IMR-90 (cell line): Measurements from ENCODE around the gene UGT1A10. TPM values are rescaled to one million over a fixed set of nuclear protein-coding genes. Genes with fewer than 3 reads are reported as not detected.

Experiments
- ATAC-seq: fragments of 200-7000 bp; cut with Tn5 transposase; 2 replicates; pipeline ENCODE4 v1.9.1; 2020; ENCODE audit warnings: low read depth, mild to moderate bottlenecking, moderate library complexity
- BruUV-seq: library from RNA; stranded (reverse); fragments of 400-500 nt; replicated peaks from 2 replicates; lab custom pipeline; 2021; lab: Mats Ljungman, UMichigan
- CTCF ChIA-PET: fragments of 300-600 bp; formaldehyde crosslinking; extraction: SDS; loops from one replicate; lab custom pipeline; 2021; ENCODE audit warnings: antibody characterized with exemption; lab: Yijun Ruan, JAX
- POLR2A ChIA-PET: fragments of 300-600 bp; sonication (Branson Sonifier 250); formaldehyde crosslinking; loops from one replicate; lab custom pipeline; 2022; ENCODE audit warnings: antibody characterized with exemption; ENCODE audit not compliant: unreplicated experiment; lab: Charles Lee
- DNase-seq: peaks from one replicate; pipeline ENCODE4 v3.0.0; 2013
- H2AFZ ChIP-seq: replicated peaks from 2 replicates; pipeline ENCODE3; 2013; ENCODE audit warnings: low read length, mild to moderate bottlenecking; ENCODE audit not compliant: poor library complexity
- H2AK5ac ChIP-seq: 2 replicates; pipeline ENCODE4 v1.6.1; 2013; ENCODE audit warnings: low read depth, low read length, inconsistent platforms
- H2AK9ac ChIP-seq: replicated peaks from 2 replicates; pipeline ENCODE3; 2013; ENCODE audit warnings: mild to moderate bottlenecking, low read depth, low read length, moderate library complexity; ENCODE audit not compliant: poor library complexity
- H2BK120ac ChIP-seq: 2 replicates; pipeline ENCODE4 v1.6.1; 2013; ENCODE audit warnings: low read depth, low read length, inconsistent platforms
- H2BK15ac ChIP-seq: 3 replicates; pipeline ENCODE4 v1.6.1; 2013; ENCODE audit warnings: low read depth, low read length, inconsistent platforms
- H2BK20ac ChIP-seq: 2 replicates; pipeline ENCODE4 v1.6.1; 2013; ENCODE audit warnings: low read depth, mild to moderate bottlenecking, inconsistent platforms, low read length, moderate library complexity
- H2BK5ac ChIP-seq: 2 replicates; pipeline ENCODE4 v1.6.1; 2013; ENCODE audit warnings: mild to moderate bottlenecking, low read depth, low read length, inconsistent platforms; ENCODE audit not compliant: poor library complexity, severe bottlenecking
- H3K14ac ChIP-seq: replicated peaks from 2 replicates; pipeline ENCODE4 v1.6.1; 2013; ENCODE audit warnings: low read depth, low read length, inconsistent platforms
- H3K18ac ChIP-seq: 2 replicates; pipeline ENCODE4 v1.6.1; 2013; ENCODE audit warnings: low read depth, low read length, control low read depth
- H3K23ac ChIP-seq: 2 replicates; pipeline ENCODE4 v1.6.1; 2013; ENCODE audit warnings: low read depth, low read length, inconsistent platforms
- H3K27ac ChIP-seq: 2 replicates; pipeline ENCODE4 v1.5.1; 2013; ENCODE audit warnings: mild to moderate bottlenecking, control low read depth, low read length; ENCODE audit not compliant: insufficient read depth
- H3K27me3 ChIP-seq: 2 replicates; pipeline ENCODE4 v1.6.1; 2013; ENCODE audit warnings: low read length; ENCODE audit not compliant: control insufficient read depth, insufficient read depth
- H3K36me3 ChIP-seq: 2 replicates; pipeline ENCODE4 v1.6.1; 2013; ENCODE audit warnings: low read length, mixed read lengths; ENCODE audit not compliant: control insufficient read depth, insufficient read depth
- H3K4ac ChIP-seq: 2 replicates; pipeline ENCODE4 v1.6.1; 2013; ENCODE audit warnings: low read depth, low read length, inconsistent platforms
- H3K4me1 ChIP-seq: 2 replicates; pipeline ENCODE4 v1.6.1; 2013; ENCODE audit warnings: low read length, mixed read lengths; ENCODE audit not compliant: control insufficient read depth, insufficient read depth
- H3K4me2 ChIP-seq: 2 replicates; pipeline ENCODE4 v1.6.1; 2013; ENCODE audit warnings: low read depth, mild to moderate bottlenecking, control low read depth, low read length, moderate library complexity
- H3K4me3 ChIP-seq: 2 replicates; pipeline ENCODE4 v1.5.1; 2013; ENCODE audit warnings: low read depth, mild to moderate bottlenecking, control low read depth, low read length, moderate library complexity; ENCODE audit not compliant: insufficient read depth
- H3K56ac ChIP-seq: 2 replicates; pipeline ENCODE4 v1.6.1; 2013; ENCODE audit warnings: low read length, inconsistent platforms; ENCODE audit not compliant: insufficient read depth; ENCODE audit errors: extremely low read depth
- H3K79me1 ChIP-seq, 2 experiments: 2 replicates each; pipeline ENCODE4 v1.6.1; 2013; ENCODE audit warnings: low read length in 2 of 2, inconsistent platforms in 1 of 2, low read depth in 1 of 2
- H3K9ac ChIP-seq: 2 replicates; pipeline ENCODE4 v1.6.1; 2013; ENCODE audit warnings: low read depth, low read length, control low read depth
- H3K9me1 ChIP-seq: 2 replicates; pipeline ENCODE4 v1.6.1; 2013; ENCODE audit warnings: low read length, inconsistent platforms; ENCODE audit not compliant: insufficient read depth
- H3K9me3 ChIP-seq: 2 replicates; pipeline ENCODE4 v1.6.1; 2013; ENCODE audit warnings: low read length; ENCODE audit not compliant: control insufficient read depth, insufficient read depth
- H4K20me1 ChIP-seq: 2 replicates; pipeline ENCODE4 v1.6.1; 2013; ENCODE audit warnings: low read length, inconsistent platforms; ENCODE audit not compliant: insufficient read depth
- H4K5ac ChIP-seq: 2 replicates; pipeline ENCODE4 v1.6.1; 2013; ENCODE audit warnings: mild to moderate bottlenecking, low read depth, low read length, control low read depth
- H4K8ac ChIP-seq, 2 experiments: 2 replicates each; pipeline ENCODE4 v1.6.1; 2013; ENCODE audit warnings: low read depth in 2 of 2, low read length in 2 of 2, control low read depth in 1 of 2, inconsistent platforms in 1 of 2
- H4K91ac ChIP-seq: 2 replicates; pipeline ENCODE4 v1.6.1; 2013; ENCODE audit warnings: low read depth, low read length, inconsistent platforms; ENCODE audit not compliant: insufficient read depth
- RAD21 ChIP-seq: IDR thresholded peaks from 2 replicates; pipeline ENCODE4 v1.6.1; 2012; ENCODE audit warnings: low read length, improper control_type of control experiment
- WGBS, 2 experiments: methylation state at CpG; one replicate each; pipeline versions ENCODE4 v1.1.5 to v1.1.7; 2013; ENCODE audit warnings: missing lambda C conversion rate in 2 of 2; ENCODE audit not compliant: insufficient read length in 1 of 2; ENCODE audit errors: extremely low coverage in 2 of 2; 5-methylcytosine and 5-hydroxymethylcytosine counted together
- dilution Hi-C: fragments of 300-500 bp; cut with HindIII; formaldehyde crosslinking; loops from one replicate; pipeline ENCODE4 v1.14.3; 2018; ENCODE audit warnings: low sequenced_read_pairs; ENCODE audit not compliant: unreplicated experiment
- in situ Hi-C: fragments of 300-500 bp; cut with MboI; formaldehyde crosslinking; loops from 3 replicates; pipeline ENCODE4 v1.14.3; 2019; ENCODE audit warnings: low sequenced_read_pairs, inconsistent platforms, mixed read lengths
- intact Hi-C: fragments of 100-400 bp; cut with micrococcal nuclease; formaldehyde crosslinking; loops from 2 replicates; pipeline ENCODE4 v1.10.0; 2022
- polyA plus RNA-seq, 3 experiments: library from polyadenylated mRNA; depleted of rRNA; stranded (reverse); fragments of >200 nt; gene quantifications; 2 replicates each; pipeline ENCODE4 v1.2.3, GENCODE V29; 2012; ENCODE audit warnings: low replicate concordance in 1 of 3
- total RNA-seq: library from RNA; depleted of rRNA; stranded (reverse); fragments of >200 nt; gene quantifications from 2 replicates; pipeline ENCODE4 v1.2.3, GENCODE V29; 2012

The UGT1A10 gene
- total and polyA plus RNA-seq, 2 of the 4 experiments (the other 2 are of a cell fraction) = not detected

DNA sequence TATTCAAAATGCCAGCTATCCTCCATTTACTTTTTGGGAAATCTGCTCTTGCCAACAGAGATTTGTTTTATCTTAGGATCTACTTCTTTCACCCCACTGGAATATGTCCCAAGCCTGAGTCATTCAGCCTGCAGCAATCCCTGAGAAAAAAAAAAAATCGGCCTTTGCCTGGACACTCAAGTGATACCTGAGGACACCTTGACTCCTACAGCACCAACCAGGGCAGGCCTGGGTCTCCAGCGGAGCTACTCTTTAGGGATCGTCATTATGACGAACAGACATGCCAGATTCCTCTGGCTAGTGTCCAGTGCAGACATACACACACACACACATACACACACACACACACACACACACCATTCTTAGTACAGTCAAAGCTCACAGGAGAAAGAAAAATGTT, 54.2 kb downstream of the UGT1A10 start:
- dilution Hi-C loops = no loop called here
- no TSS peak for BruUV-seq

More for the DNA sequence above, 54.2 kb downstream of the UGT1A10 start:
- DNase-seq (peak; percentile 3), ATAC-seq (no peak)
- Histone ChIP-seq H3K18ac (no peak overlapping the region), H3K9ac (no peak overlapping the region), H3K79me1 (no peaks in the 10 kb centered on the region), H3K27ac (no peak overlapping the region), H3K23ac (no peak overlapping the region), H4K5ac (no peak overlapping the region), H2BK20ac (no peak overlapping the region), H3K36me3 (no peaks in the 10 kb centered on the region), H3K4me2 (no peak overlapping the region), H3K9me1 (no peaks in the 10 kb centered on the region), H2BK5ac (no peak overlapping the region), H2BK15ac (no peak overlapping the region), H3K4me3 (no peak overlapping the region), H2AK9ac (no peak overlapping the region), H4K91ac (no peak overlapping the region), H2AK5ac (no peak overlapping the region), H3K27me3 (peaks cover 2% of the 10 kb centered on the region), H3K4me1 (no peaks in the 10 kb centered on the region), H4K20me1 (no peaks in the 10 kb centered on the region), H3K14ac (no peak overlapping the region), H3K9me3 (no peaks in the 10 kb centered on the region), H3K56ac (no peak overlapping the region), H2AFZ (no peak overlapping the region), H4K8ac (no peak overlapping the region), H2BK120ac (no peak overlapping the region), H3K4ac (no peak overlapping the region)
- WGBS, 2 experiments = no CpG with 5 or more reads among the region's 4 CpGs
- CTCF ChIA-PET = no interaction called here
- intact Hi-C loops (no loop called here), in situ Hi-C loops (no loop called here)
- no peak for TF ChIP-seq RAD21
- POLR2A ChIA-PET = no interaction called here
